Putamen (tissue), 1 donor: ENCODE measurements around the gene PCK1.

Source experiments
- DNase-seq: peaks from one replicate; pipeline ENCODE4 v3.0.0-alpha.2; 2016; ENCODE audit warnings: low spot score

PCK1 gene

DNA sequence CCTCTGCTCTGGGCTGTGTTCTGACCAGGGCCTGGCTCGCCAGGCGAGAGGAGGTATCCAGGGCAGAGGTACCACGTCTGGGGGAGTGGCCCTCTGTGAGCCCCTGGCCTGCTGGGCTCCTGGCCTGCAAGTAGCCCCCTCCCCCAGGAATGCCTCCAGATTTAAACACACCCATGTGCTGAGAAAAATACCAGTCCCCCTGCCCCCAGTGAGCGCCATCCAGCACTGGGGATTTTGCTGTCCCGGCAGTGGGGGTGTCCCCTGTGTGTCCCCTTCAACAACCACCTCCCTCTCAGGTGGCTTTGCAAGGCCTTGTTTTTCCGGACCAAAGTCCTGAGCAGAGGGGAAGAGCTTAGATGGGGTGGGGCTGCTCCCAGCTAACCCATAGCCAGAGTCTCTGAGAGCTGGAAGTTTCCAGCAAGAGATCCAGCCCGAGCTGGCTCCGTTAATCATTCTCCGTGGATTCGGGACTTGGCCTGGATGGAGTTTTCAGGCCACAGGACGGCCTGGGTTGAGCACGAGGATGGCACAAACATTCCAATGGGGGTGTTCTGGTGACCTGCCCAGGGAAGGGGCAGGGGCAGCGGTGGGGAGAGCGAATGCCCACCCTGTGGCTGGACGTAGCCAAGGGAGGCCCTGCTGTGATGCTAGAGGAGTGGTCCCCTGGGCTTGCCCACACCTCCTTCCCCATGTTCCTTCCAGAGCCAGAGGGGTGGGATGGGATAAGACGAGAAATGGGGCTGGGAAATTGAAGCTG lies 29.0 kb downstream of the PCK1 start:
- no peak for DNase-seq

- no peak for DNase-seq
Measured at GRCh38 chr20:57590485-57591288, 29.8 kb downstream of the PCK1 start.

DNA sequence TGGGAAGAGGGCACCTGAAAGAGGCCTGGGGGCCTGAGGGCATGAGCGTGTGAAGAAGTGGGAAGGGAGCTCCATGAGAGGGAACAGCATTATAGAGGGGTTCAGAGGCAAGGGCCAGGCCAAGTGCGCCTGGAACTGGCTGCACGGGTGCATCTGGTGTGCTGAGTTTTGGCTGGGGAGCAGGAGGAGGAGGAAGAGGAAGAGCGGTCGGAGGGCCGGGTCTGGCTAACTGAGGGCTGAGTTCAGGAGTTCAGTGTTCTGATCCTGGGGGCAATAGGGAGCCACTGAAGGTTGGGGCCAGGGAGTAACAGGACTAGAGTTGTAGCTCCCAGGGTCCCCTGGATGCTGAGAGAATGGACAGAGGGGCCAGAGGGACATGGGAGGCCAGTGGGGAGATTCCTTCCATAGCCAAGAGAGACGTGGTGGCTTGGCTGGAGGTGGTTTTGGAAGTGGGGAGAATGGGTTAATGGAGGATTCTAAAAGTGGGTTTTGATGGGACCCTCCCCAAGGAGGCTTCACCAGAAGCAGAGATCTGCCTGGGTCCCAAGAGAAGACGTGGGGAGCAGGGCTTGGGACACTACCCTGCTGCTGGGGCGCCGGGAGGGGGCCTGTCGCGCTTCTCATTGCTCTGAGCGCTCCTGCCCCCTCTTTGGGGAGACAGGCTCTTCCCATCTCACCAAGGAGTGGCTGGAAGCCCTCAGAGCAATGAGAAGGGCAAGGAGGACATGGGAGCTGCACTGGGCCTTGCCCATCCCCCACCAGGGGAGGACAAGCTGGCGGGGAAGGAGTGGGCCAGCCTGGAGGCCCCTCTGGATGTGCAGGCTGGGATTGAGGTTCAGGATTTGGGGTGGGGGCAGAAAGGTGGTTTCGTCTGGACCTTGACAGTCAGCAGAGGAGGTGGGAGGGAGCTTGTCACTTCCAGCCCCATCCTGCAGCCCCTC lies 30.6 kb downstream of the PCK1 start:
- no peak for DNase-seq

- no peak for DNase-seq
Measured at GRCh38 chr20:57592263-57593092, 31.6 kb downstream of the PCK1 start.

DNA sequence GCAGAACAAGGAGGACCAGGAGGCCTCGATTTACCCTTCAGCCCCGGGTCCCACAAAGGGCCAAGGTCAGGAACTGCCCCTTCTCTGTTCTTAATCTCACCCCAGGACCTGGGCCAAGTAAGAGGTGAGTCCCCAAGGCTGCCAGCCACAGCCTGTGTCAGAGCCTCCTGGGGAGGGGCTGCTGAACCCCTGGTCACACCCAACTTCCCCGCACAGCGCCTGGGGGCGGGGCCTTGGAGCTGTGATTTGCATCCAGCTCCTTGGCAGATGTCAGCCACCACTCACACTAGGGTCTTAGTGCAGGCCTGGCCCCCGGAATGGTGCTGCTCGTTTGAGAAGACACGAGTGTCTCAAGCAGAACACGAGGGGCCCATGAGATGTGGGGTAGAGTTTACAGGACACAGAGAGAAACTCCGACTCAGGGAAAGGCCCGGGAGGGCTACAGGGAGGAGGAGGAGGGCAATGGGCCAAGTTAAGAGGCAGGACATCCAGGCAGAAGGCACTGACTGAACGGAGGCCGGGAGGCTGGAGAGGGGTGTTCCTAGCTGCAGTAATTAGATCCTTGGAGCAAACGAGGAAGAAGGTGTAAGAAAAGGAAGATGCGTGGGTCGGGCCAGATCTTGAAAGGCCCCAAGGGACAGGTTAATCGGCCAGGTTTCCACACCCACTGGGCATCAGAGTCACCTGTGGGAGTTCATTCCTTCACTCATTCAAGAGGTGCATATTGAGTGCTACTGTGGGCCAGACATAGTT lies 32.4 kb downstream of the PCK1 start:
- DNase-seq: no peak

GRCh38 chr20:57594092-57594951 lies 33.4 kb downstream of the PCK1 start:
- no peak for DNase-seq

GRCh38 chr20:57595041-57596030 lies 34.4 kb downstream of the PCK1 start:
- DNase-seq: no peak

- no peak for DNase-seq
Measured at GRCh38 chr20:57596358-57596757, 35.4 kb downstream of the PCK1 start.

DNA sequence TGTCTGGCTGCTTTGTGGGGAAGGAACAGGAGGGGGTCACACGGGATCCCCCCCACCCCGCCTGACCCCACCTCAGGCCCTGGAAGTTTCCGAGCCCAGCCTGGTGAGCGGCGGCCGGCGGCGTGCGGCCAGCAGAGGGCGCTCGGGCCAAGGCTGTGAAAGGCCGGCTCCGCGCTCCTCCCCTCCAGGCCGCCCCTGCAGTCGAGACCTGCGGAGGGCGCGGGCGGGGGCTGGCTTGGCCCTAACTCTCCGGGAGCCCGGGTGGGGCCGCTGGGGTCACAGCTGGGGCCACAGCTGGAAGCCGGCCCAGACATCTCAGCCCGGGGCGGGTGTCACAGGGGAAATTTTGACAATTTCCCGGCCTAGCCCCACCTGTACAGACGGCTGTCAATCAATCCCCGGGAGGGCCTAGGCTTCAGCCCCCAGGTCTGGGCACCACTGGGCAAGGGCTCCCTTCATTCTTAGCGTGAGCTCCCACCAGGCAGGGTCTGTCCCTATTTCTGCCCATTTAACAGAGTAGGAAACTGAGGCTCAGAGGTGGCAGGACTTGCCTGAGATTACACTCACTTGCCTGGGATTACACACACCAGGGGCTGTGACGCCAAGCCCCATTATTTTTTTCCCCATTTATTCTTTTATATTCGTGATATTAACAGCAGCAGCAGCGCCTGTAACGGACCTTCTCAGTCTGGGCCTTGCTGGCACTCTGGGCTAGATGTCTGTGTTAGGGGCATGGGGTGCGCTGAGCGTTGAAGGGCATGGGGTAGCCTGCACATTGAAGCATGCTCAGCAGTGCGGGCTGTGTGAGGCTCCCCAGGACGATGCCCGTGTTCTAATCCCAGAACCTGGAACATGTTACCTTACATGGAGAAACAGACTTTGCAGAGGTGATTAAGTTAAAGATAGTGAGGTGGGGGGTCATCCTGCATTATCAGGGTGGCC lies 36.4 kb downstream of the PCK1 start:
- peak; percentile 13 for DNase-seq

DNA sequence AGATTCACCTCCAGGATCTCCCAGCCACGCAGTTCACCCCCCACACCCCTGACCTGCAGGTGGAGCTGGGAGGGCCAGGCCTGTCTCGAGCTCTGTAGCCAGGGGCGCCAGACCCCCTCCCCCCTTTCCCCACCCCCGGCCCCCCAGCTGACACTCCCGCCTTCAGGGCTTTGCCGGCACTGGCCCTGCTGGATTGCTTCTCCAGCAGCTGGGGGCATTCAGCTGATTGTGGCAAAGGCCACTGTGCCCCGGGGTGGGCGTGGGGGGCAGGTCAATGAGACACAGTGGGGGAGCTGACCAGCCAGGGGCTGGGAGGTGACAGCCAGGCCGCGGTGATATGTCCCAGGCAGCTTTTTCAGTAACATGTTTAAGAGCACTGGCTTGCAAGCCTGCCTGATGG lies 37.1 kb downstream of the PCK1 start:
- no peak for DNase-seq

DNA sequence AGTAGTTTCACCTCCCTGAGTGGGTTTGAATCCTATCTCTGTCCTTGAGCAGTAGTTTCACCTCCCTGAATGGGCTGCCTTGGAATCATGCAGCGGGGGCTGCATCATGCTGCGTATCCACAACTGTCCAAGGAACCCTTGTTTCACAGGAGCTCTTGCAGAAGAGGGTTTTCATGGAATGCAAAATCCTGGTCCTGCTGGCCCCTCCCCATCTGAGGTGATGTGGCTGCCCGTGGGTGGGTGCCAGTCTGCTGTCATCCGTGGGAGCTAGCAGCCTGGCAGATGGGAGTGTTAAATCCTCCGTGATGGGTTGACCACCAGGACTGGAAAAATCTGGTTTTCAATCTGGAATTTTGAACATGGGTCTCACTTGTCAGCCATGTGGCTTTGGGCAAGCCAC lies 37.6 kb downstream of the PCK1 start:
- no peak for DNase-seq

- no peak for DNase-seq
Measured at GRCh38 chr20:57600320-57601210, 39.7 kb downstream of the PCK1 start.

GRCh38 chr20:57601211-57601570 lies 40.3 kb downstream of the PCK1 start:
- DNase-seq: no peak

DNA sequence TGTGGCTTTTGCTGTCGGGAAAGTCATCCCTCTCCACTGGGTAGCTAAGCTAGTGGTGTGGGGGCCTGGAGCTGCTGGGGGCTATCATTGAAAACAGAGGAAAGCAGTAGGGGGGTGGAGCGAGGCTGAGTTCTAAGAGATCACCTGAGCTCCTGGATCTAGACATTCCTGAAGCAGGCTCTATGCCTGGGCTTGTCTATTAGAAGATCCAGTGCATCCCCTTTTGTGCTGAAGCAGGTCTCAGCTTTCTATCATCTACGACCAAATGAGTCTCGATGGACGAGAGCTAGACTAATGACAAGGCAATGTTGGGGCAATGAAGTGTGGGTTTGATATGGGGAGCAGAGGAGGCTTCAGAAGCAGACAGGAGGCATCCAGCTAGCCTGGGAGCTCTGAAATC lies 40.8 kb downstream of the PCK1 start:
- DNase-seq: no peak

GRCh38 chr20:57603120-57603519 lies 42.2 kb downstream of the PCK1 start:
- DNase-seq: no peak

DNA sequence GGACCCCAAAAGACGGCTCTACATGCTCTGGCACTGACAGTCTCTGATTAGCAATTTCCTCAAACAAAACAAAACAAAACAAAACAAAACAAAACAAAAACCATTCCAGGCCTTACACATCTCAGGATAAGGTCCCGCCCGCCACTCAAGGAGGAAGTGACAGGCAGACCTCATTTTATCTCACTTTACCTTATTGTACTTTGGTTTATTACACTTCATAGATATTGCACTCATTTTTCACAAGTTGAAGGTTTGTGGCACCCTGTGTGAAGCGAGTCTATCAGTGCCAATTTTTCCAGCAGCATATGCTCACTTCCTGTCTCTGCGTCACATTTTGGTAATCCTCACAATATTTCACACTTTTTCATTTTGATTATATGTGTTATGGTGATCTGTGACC lies 44.1 kb downstream of the PCK1 start:
- DNase-seq: no peak
